Mesothelial cell of epicardium (in vitro differentiated cells): ENCODE data around the gene CNOT9. TPM values are rescaled to one million over a fixed set of nuclear protein-coding genes. Genes with fewer than 3 reads are reported as not detected.
"Not testable (repeated sequence)": the region's sequence is repeated elsewhere in the genome, so short reads cannot be mapped to it uniquely, and the experiment has no call there.

Experiments used
- DNase-seq, 2 experiments: peaks; one replicate each; pipeline ENCODE4 v3.0.0; 2021; ENCODE audit warnings: low spot score in 2 of 2; ENCODE audit not compliant: unreplicated experiment in 2 of 2
- H3K27ac Mint-ChIP-seq: 2 replicates; pipeline ENCODE4 v1.8.0; 2021; ENCODE audit warnings: mixed read lengths
- H3K27me3 Mint-ChIP-seq: 2 replicates; pipeline ENCODE4 v1.8.0; 2021; ENCODE audit warnings: low read depth, mixed read lengths
- H3K36me3 Mint-ChIP-seq: 2 replicates; pipeline ENCODE4 v1.8.0; 2021; ENCODE audit warnings: mixed read lengths
- H3K4me1 Mint-ChIP-seq: 2 replicates; pipeline ENCODE4 v1.8.0; 2021; ENCODE audit warnings: mixed read lengths
- H3K4me3 Mint-ChIP-seq: 2 replicates; pipeline ENCODE4 v1.8.0; 2021; ENCODE audit warnings: mild to moderate bottlenecking, moderate library complexity, mixed read lengths
- H3K9me3 Mint-ChIP-seq: 2 replicates; pipeline ENCODE4 v1.8.0; 2021; ENCODE audit warnings: mixed read lengths
- total RNA-seq: library from RNA; stranded (reverse); gene quantifications from 3 replicates; pipeline ENCODE4 v1.2.1, GENCODE V29; 2021
- TF ChIP-seq, protein P1 (sequence below): fragments of 200-600 bp; sonication (generic); IDR thresholded peaks from one replicate; pipeline ENCODE4 v1.5.0; 2021; ENCODE audit warnings: antibody characterized with exemption; ENCODE audit not compliant: unreplicated experiment

Gene CNOT9
- total RNA-seq, 1 donor from 2014 or later = 57.0 TPM

- DNase-seq = no peak
- Mint-ChIP-seq H3K36me3 (peaks cover 22% of the 10 kb centered on the region), H3K9me3 (no peaks in the 10 kb centered on the region), H3K4me3 (no peak overlapping the region), H3K4me1 (no peaks in the 10 kb centered on the region), H3K27ac (no peak overlapping the region), H3K27me3 (no peaks in the 10 kb centered on the region)
- TF ChIP-seq, protein P1, sequence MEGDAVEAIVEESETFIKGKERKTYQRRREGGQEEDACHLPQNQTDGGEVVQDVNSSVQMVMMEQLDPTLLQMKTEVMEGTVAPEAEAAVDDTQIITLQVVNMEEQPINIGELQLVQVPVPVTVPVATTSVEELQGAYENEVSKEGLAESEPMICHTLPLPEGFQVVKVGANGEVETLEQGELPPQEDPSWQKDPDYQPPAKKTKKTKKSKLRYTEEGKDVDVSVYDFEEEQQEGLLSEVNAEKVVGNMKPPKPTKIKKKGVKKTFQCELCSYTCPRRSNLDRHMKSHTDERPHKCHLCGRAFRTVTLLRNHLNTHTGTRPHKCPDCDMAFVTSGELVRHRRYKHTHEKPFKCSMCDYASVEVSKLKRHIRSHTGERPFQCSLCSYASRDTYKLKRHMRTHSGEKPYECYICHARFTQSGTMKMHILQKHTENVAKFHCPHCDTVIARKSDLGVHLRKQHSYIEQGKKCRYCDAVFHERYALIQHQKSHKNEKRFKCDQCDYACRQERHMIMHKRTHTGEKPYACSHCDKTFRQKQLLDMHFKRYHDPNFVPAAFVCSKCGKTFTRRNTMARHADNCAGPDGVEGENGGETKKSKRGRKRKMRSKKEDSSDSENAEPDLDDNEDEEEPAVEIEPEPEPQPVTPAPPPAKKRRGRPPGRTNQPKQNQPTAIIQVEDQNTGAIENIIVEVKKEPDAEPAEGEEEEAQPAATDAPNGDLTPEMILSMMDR = no peak
Observed at GRCh38 chr2:218536804-218537494, 31.7 kb upstream of the CNOT9 start.

DNA sequence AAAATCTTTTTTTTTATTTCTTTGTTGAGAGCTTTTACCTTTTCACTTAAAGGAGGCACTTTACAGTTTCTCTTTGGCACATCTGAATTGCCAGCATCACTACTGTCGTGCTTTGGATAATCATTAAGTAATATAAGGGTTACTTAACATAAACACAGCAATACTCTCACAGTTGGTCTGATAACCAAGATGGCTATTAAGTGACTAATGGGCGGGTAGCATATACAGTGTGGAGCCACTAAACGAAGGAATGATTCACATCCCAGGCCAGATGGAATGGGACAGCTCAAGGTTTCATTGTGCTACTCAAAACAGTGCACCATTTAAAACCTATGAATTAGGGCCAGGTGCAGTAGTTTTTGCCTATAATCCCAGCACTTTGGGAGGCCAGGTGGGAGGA, 28.6 kb upstream of the CNOT9 start:
- H3K4me1 Mint-ChIP-seq = no peaks in the 10 kb centered on the region
- no peaks in the 10 kb centered on the region for H3K9me3 Mint-ChIP-seq
- TF ChIP-seq, protein P1 = no peak
- H3K27me3 Mint-ChIP-seq = no peaks in the 10 kb centered on the region
- no peak overlapping the region for H3K4me3 Mint-ChIP-seq
- H3K27ac Mint-ChIP-seq = no peak overlapping the region
- peaks cover 25% of the 10 kb centered on the region for H3K36me3 Mint-ChIP-seq
- DNase-seq = no peak

GRCh38 chr2:218546012-218546411, 22.6 kb upstream of the CNOT9 start:
- no peak overlapping the region for H3K27ac Mint-ChIP-seq
- no peaks in the 10 kb centered on the region for H3K4me1 Mint-ChIP-seq

DNA sequence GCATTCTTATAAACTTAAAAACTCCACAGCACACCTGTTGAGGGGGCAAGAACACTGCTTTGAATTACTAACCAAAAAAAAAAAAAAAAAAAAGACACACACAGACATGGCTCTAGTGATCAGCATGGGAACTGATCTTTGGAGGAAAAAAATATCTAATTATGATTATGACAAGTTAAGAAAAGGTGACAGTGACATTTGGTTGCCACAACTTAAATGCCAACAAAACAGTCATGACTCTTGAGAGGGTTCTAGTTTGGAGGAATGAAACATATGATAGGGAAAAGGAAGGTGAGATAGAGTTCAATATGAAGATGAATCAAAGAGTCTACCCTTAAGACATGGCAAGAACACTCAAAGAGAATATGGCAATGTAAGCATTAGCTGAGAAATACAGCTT, 21.1 kb upstream of the CNOT9 start:
- peaks cover 39% of the 10 kb centered on the region for H3K36me3 Mint-ChIP-seq
- H3K4me3 Mint-ChIP-seq = no peak overlapping the region
- H3K9me3 Mint-ChIP-seq = no peaks in the 10 kb centered on the region
- no peak overlapping the region for H3K27ac Mint-ChIP-seq
- H3K4me1 Mint-ChIP-seq = no peaks in the 10 kb centered on the region
- DNase-seq = no peak
- H3K27me3 Mint-ChIP-seq = no peaks in the 10 kb centered on the region
- TF ChIP-seq, protein P1 = no peak

More at GRCh38 chr2:218546012-218546411, 22.6 kb upstream of the CNOT9 start:
- H3K27me3 Mint-ChIP-seq = no peaks in the 10 kb centered on the region
- TF ChIP-seq, protein P1 = no peak
- no peak for DNase-seq
- peaks cover 33% of the 10 kb centered on the region for H3K36me3 Mint-ChIP-seq
- no peaks in the 10 kb centered on the region for H3K9me3 Mint-ChIP-seq
- H3K4me3 Mint-ChIP-seq = no peak overlapping the region

DNA sequence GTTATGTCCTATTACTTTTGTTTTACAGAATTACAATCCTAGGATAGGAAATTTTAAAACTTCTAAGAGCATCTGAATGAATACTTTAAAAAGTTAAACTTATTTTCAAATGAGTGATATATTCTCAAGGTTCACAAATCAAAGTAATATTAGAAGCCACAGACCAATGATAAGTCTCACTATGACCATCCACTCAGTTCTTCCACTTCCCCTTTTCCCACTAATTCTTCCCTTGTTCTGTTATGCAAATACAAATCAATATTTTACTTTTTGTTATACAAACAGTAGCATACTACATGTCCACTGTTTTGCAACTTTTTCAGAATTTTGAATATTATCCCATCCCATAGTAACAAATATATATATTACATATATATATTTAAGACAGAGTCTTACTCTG, 20.7 kb upstream of the CNOT9 start:
- no peak overlapping the region for H3K27ac Mint-ChIP-seq
- H3K9me3 Mint-ChIP-seq = no peaks in the 10 kb centered on the region
- H3K4me1 Mint-ChIP-seq = no peaks in the 10 kb centered on the region
- TF ChIP-seq, protein P1 = no peak
- DNase-seq = no peak
- no peaks in the 10 kb centered on the region for H3K27me3 Mint-ChIP-seq
- H3K36me3 Mint-ChIP-seq = peaks cover 39% of the 10 kb centered on the region
- no peak overlapping the region for H3K4me3 Mint-ChIP-seq

- H3K9me3 Mint-ChIP-seq, H3K27me3 Mint-ChIP-seq, DNase-seq, H3K4me1 Mint-ChIP-seq, H3K4me3 Mint-ChIP-seq, H3K27ac Mint-ChIP-seq: not testable (repeated sequence)
- H3K36me3 Mint-ChIP-seq = peaks cover 32% of the 10 kb centered on the region
Observed at GRCh38 chr2:218554225-218554624, 14.4 kb upstream of the CNOT9 start.
